T1000 (cell line): ENCODE measurements around the gene LTV1.
"Not testable (repeated sequence)": the region's sequence is repeated elsewhere in the genome, so short reads cannot be mapped to it uniquely, and the experiment has no call there.

Experiments used
- DNase-seq: peaks from one replicate; lab custom pipeline; 2025; ENCODE audit warnings: mixed read lengths; lab: John Stamatoyannopoulos, UW

The LTV1 gene

DNA sequence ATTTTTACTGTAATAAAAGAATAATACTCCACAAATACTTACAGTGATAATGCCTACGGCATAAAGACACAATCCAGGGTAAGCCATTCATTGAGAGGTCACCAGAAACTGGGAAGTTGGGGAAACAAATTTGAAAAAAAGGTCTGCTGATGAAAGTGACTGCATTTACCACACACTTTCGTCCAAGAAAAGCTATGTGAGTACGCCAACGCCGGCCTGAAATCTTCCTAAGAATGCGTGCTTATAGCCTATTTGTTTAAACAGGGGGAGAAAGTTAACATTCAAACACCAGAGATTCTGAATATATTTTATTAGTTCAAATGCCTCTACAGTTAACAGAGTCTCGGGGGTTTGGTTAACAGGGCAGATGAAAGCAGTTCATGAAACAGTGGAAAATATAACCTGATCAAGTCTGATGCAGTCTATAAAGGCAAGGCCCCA, 657 bp upstream of the LTV1 start:
- DNase-seq, result no peak

DNA sequence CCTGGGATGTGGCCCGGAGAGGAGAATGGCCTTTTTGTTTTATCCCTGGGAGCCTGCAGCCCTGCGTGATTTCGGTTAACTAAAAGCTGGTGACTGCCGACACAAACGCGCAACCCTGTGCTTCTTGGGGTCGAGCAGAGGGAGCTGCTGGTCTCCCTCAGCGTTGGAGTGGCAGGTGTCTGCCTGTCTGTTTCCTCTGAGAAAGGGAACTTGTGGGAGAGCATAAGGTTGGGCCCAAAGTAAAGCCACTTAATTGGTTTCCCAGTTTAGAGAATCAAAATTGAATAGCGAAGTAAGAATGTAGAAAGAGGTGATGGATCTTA, 500 bp downstream of the LTV1 start:
- DNase-seq, result no peak

DNA sequence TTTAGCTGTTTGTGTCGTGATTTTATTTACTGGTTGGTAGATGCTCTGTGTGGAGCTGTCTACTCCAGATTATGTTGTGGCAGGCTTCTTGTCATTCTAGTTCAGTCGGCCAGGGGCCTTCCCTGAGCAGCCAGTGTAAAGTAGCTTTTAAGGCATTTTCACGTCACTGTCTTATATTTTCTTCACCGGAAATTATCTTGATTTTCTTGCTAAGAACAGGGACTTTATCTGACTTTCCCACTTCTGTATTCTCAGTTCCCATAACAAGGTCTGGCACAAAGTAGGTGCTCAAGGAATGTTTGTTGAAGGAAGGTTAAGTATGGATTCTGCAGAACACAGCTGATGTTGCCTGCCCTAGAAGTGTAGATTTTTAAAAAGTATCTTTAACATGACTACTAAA, 868 bp downstream of the LTV1 start:
- DNase-seq, result no peak

DNA sequence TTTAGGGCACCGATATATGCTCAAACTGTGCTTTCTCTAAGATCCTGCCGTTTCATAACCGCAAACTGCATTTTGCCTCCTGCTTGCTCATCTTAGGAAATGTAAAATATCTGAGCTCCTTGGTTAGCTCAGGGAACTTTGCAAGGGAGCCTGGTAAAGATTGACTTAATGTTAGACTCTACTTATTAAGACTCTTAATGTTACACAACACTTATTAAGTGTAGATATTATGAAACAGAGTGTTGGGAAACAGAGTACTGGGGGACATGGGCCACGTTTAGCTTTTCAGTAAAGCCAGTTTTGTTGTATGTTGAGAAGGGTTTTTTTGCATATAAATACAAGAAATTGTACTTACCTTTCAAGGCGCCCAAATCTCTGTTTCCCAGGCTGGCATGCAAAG, 1.9 kb downstream of the LTV1 start:
- no peak for DNase-seq

DNA sequence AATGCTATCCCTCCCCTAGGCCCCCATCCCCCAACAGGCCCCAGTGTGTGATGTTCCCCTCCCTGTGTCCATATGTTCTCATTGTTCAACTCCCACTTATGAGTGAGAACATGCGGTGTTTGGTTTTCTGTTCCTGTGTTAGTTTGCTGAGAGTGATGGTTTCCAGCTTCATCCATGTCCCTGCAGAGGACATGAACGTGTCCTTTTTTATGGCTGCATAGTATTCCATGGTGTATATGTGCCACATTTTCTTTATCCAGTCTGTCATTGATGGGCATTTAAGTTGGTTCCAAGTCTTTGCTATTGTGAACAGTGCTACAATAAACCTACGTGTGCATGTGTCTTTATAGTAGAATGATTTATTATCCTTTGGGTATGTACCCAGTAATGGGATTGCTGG, 8.6 kb downstream of the LTV1 start:
- DNase-seq, result not testable (repeated sequence)

DNA sequence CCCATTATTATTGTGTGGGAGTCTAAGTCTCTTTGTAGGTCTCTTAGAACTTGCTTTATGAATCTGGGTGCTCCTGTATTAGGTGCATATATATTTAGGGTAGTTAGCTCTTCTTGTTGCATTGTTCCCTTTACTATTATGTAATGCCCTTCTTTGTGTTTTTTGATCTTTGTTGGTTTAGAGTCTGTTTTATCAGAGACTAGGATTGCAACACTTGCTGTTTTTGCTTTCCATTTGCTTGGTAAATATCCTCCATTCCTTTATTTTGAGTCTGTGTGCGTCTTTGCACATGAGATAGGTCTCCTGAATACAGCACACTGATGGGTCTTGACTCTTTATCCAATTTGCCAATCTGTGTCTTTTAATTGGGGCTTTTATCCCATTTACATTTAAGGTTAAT, 11.9 kb downstream of the LTV1 start:
- not testable (repeated sequence) for DNase-seq

DNA sequence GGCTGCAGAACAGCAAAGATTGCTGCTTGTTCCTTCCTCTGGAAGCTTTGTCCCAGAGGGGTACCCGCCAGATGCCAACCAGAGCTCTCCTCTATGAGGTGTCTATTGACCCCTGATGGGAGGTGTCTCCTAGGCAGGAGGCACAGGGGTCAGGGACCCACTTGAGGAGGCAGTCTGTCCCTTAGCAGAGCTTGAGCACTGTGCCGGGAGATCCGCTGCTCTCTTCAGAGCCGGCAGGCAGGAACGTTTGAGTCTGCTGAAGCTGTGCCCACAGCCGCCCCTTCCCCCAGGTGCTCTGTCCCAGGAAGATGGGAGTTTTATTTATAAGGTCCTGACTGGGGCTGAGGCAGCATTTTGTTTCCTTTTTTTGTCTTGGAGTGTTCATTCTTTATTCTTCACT, 13.6 kb downstream of the LTV1 start:
- not testable (repeated sequence) for DNase-seq

DNA sequence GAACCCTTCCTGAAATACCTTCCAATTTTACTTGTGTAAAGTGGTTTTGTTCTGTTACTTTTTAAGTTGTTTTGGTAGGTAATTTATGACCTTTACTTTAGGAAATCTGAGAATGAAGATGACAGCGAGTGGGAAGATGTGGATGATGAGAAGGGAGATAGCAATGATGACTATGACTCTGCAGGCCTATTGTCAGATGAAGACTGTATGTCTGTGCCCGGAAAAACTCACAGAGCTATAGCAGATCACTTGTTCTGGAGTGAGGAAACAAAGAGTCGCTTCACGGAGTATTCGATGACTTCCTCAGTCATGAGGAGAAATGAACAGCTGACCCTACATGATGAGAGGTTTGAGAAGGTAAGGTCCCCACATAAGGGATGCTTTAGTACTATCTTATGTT, 14.5 kb downstream of the LTV1 start:
- no peak for DNase-seq

DNA sequence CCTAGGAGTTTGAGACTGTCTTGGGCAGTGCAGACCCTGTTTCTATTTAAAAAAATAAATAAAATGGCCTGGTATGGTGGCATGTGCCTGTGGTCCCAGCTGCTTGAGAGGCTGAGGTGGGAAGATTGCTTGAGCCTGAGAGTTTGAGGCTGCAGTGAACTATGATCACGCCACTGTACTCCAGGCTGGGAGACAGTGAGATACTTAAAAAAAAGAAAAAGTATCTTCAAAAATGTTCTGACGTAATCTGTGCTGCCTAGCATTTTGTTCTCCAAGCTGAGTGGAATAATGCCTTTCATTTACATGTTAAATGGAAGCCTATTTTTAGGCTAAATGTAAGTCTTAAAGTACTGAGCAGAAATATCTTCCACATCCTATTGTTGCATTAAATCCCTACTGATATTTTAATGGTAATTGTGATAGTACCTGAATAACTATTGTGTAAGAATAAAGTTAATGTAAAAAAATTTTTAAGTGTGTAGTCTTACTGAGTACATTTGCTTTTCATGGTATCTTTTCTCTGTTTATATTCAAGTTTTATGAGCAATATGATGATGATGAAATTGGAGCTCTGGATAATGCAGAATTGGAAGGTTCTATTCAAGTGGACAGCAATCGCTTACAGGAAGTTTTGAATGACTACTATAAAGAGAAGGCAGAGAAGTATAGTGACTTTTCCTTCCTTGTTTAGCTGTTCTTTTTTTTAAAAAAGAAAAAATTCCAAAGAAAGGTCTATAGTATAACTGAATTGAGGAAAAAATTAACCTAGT, 16.9 kb downstream of the LTV1 start:
- no peak for DNase-seq

DNA sequence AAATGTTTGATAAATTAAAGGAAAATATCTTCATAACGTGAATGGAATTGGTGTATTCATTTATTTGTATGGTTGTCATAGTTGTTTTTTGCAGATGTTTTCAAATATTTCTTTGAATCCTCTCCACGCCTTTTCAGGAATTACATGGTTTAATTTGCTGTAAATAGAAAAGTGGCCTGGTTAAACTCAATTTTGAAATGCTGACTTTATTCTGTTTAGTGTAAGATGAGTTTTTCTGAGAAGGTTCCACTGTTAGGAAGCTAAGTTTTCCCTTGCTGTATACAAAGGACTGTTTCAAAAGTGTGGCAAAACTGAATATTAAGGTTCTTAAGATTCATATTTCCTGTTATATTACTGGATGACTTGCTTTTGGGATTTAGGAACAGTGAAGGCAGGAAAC, 20.6 kb downstream of the LTV1 start:
- no peak for DNase-seq

DNA sequence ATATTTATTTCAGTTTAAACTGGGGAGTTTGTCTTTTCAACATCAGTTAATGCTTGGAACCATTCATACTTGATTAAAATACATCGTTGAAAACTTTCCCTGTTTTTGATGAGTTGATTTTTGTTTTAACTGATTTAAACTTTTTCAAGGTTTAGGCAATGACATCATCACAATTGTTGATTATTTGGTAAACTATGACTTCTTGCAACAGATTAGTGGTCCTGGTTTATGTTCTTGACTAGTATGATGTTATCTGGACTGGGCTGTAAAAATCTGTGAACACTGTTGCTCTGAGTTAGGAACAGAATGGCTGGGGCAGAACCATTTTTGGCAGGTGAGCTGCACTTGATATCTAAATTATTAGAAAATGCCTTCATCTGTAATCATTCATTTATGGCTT, 21.1 kb downstream of the LTV1 start, which contains the start of gene ZC2HC1B:
Gene ZC2HC1B (plus strand): TSS at position 241 of the 400 bp plus-strand sequence. CDS start 66 bp downstream, at position 307.
- no peak for DNase-seq

DNA sequence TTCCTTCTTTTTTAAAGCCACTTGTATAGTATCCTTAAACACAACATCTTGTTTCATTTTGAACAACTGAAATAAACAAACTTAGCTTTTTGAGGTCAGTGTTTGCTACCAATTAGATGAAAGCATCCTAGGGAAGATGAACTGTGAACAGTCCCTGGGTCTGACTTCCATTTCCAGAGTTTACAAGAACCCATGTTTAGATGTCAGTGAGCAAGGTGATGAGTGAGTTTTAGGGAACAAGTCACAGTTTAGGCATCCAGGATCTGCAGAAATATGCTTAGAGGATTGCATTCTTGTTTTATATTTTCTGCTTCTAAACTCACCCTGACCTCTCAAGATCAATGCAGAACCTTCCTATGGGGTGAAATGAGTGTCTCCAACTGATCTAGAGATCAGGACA, 24.1 kb downstream of the LTV1 start:
- no peak for DNase-seq

DNA sequence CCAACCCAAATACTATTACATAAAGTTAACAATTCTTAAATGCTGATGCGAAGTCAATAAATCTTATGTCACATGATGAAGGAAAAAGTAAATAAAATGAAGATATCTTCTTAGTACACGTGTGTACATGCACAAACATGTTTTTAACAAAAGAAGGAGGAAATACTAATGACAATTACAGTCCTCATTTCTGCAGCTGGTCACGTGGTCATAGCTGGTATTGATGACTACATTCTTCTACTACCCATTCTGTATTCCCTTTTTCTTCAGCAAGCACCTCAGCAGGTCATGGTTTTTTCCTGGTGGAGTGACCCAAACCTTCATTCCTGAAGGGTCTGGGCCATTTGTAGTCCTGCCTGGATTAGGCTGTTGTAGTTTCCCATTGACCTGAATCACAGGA, 25.7 kb downstream of the LTV1 start:
- not testable (repeated sequence) for DNase-seq

DNA sequence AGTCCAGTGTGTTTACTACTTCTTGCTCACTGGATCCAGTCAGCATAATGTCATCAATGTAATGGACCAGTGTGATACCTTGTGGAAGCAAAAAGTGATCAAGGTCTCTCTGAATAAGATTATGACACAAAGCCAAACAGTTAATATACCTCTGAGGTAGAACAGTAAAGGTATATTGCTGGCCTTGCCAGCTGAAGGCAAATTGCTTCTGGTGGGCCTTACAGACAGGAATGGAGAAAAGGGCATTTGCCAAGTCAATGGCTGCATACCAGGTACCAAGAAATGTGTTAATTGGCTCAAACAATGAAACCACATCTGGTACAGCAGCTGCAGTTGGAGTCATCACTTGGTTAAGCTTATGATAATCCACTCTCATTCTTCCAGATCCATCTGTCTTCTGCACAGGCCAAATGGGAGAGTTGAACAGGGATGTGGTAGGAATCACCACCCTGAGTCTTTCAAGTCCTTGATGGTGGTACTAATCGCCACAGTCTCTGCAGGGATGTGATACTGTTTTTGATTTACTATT, 28.1 kb downstream of the LTV1 start:
- DNase-seq, result not testable (repeated sequence)

DNA sequence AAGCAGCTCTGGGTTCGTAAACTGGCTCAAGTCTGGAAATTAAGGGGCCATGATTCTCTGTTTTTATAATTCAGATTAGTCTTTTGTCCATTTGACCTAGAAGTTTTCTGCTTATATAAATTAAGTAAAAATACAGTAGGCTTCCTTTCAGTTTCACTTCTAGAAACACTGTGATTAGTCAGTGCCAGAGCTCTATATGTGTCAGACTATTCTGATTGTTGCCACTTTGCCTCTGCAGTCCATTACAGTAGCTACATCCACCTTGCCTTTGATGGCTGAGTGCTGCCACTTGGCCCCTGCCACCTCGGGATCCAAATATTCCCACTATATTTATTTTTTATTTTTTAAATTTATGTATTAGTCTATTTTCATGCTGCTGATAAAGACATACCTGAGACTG, 29.1 kb downstream of the LTV1 start:
- DNase-seq, result no peak

DNA sequence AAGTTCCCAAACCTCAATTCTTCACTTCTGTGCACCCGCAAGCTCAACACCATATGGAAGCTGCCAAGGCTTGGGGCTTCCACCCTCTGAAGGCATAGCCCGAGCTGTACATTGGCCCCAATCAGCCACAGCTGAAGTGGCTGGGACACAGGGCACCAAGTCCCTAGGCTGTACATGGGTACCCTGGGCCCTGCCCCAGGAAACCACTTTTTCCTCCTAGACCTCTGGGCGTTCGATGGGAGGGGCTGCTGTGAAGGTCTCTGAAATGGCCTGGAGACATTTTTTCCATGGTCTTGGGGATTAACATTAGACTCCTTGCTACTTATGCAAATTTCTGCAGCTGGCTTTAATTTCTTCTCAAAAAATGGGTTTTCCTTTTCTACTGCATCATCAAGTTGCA, 30.5 kb downstream of the LTV1 start:
- DNase-seq, result not testable (repeated sequence)

DNA sequence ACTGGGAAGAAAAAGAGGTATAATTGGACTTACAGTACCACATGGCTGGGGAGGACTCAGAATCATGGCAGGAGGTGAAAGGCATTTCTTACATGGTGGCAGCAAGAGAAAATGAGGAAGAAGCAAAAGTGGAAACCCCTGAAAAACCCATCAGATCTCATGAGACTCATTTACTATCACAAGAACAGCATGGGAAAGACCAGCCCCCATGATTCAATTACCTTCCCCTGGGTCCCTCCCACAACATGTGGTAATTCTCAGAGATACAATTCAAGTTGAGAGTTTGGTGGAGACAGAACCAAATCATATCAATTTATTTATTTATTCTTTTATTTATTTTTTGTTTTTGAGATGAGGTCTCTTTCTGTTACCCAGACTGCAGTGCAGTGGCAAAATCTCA, 31.4 kb downstream of the LTV1 start:
- DNase-seq, result not testable (repeated sequence)

DNA sequence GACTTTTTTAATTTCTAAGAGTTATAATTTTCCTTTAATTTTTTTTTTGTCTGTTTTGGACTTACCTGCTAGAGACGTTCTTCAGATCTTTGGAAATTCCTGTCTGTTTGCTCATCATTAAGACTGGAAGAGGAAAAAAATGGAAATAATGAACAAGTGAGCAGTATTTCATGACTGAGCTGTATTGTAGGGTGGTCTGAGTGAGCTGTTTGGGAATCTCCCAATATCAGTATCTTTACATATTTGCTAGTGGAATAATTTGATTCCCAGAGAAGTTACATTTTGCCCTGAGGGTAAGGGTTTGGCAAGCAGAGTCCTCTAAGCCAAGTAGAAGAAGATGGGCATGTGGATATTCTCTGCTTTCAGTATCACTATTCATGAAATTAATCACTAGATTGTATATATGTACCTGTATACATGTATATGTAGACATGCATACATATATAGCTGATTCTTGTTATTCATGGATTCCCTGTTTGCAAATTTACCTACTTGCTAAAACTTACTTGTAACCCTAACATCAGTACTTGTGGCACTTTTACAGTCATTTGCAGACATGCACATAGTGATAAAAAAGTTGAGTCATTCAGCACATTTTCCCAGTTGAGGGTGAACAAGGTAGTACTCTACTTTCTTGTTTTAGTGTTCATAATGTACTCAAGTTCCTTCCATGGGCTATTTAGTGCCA, 34.6 kb downstream of the LTV1 start:
- no peak for DNase-seq

DNA sequence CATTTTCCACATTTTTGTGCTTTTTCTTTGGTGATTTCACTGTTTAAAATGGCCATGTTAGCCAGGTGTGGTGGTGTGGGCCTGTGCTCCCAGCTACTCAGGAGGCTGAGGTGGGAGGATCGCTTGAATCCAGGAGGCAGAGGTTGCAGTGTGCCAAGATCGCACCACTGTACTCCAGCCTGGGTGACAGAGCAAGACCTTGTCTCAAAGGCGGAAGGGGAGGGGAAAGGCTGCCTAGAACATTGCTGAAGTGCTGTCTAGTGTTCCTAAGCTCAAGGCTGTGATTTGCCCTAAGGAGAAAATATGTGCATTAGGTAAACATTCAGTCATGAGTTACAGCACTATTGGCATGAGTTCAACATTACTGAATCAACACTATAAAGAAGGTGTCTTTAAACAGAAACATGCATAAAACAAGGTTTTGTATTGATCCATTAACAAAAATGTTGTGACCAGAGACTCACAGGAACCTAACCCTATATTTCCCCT, 35.2 kb downstream of the LTV1 start:
- no peak for DNase-seq

DNA sequence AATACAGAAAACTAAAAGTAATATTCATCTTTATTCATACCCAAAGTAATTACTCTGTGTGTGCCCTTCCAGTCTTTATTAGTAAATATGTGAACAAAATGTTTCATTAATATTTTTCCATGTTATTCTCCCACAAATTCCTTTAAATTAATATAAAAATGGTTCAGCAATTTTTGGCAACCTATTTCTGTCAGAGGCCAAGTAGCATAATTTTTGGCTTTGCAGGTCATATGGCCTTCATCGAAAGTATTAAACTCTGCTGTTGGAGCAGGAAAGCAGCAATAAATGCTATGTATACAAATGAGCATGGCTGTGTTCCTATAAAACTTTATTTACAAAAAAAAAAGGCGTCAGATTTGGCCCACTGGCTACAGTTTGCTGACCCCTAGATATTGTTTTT, 37.3 kb downstream of the LTV1 start:
- DNase-seq, result no peak

DNA sequence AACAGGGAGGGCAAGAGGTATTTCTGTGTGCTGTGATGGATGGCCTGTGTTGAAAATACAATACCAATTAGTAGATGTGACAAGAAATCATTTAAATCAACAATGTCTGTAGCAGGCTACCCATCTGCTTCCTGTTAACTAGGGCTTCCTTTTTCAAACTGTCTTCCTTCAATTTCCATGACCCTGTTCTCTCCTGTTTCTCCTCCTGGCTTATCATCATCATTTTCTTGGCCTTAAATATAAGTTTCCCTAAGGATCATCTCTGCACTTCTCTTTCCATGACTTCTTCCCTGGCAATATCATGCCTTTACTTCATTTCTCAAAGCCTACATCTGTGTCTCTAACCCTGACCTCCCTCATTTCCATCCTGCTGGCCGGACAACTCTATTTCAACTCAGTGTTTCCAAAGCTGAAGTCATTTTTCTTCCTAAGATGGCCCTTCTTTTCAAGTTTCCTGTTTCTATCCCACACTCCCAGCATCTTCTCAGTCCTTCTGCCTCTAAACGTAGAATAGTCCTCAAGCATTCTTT, 39.3 kb downstream of the LTV1 start:
- no peak for DNase-seq

DNA sequence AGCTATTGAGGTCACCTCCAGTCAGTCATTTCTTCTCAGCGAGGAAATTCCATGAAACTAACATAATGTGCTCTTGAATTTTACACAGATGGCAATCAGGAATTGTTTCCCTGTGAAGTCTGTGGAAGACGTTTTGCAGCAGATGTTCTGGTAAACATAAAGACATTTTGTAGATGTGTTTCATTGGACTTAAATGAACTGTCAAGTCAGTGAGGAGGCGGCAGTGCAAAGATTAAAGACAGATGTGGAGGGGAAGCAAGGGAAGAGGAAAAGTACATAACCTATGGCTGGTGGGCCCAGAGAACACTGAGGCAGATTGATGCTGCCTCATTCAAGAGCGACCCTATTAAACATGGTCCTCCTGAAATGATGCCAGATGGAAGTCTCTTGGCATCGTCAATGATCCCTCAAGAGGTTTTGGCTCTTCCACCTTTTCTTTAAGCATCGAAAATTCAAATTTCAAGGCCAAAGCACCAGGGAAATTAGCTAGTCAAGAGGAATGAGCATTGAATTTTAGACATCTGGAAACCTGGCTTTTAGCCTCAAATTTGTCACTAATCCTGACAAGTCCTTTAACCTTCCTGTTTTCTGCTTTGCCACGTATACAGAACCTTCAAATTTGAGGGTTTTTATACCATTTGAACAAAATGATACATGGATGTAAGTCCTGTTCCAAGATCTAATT, 41.2 kb downstream of the LTV1 start:
- no peak for DNase-seq
